Measurements from ENCODE around the gene ARL14EPL.

ARL14EPL gene

DNA sequence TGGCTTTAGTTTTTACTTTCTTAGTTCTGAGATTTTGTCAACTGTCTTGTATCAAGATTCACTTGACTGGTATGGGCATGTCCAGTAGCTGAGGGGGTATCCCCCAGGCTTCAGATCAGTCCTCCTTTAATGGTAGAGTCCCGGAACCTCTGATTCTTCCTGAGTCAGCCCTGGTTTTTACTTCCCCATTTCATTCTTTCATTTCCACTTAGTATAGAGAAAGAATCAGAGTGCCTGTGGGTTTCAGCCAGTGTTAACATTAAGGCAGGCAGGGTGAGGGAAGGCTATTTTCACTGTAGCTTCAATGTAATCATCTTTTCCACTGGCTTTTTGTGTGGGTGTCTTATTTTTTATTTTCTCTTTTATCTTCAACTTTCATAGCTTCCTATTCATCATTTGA, 44.2 kb downstream of the ARL14EPL start:
- TF ChIP-seq GATA2 (IDR thresholded peaks at IDR 0.05; ENCODE audit: low read depth, low read length), result no peak
- no peak for TF ChIP-seq GATA3 (IDR thresholded peaks at IDR 0.05; ENCODE audit: low read depth, low read length)

DNA sequence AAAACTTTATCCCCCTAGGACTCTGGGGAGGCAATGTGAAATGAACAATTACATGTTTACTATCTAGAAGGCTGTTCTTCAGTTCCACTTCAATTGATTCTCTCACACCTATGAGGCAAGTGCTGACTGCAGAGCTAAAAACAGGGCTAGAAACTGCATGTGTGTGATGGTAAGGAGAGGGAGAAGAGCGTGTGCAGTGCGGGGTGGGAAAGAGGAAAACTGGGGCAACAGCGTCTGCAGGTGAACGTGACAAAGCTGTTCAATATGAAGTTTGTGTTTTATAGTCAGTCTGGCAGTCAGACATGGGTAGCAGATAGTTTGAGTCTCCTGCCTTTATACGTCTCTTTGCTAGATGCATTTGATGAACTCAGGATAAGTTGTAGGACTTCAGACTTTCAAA, 45.9 kb downstream of the ARL14EPL start:
- no peak for TF ChIP-seq GATA3 (IDR thresholded peaks at IDR 0.05; ENCODE audit: low read depth, low read length)
- TF ChIP-seq GATA2 (IDR thresholded peaks at IDR 0.05; ENCODE audit: low read depth, low read length), result no peak

DNA sequence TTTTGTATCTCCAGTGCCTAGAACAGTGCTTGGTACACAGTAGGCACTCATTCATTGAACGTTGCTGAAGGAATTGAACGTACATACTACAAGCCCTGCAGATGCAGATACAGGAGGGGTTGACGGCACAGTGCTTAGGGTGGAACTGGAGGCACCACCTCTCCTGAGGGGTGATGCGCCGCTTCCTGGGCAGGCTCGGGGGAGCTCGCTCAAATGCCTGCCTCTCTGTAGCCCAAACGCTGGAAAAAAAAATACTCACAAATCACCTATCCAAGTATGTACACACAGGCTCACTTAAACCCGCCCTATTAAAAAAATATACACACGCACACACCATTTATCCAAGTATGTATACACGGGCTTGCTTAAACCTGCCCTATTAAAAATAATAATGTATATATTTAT, 52.0 kb downstream of the ARL14EPL start:
- TF ChIP-seq GATA3 (IDR thresholded peaks at IDR 0.05; ENCODE audit: low read depth, low read length) (no peak), GATA2 (IDR thresholded peaks at IDR 0.05; ENCODE audit: low read depth, low read length) (no peak)

DNA sequence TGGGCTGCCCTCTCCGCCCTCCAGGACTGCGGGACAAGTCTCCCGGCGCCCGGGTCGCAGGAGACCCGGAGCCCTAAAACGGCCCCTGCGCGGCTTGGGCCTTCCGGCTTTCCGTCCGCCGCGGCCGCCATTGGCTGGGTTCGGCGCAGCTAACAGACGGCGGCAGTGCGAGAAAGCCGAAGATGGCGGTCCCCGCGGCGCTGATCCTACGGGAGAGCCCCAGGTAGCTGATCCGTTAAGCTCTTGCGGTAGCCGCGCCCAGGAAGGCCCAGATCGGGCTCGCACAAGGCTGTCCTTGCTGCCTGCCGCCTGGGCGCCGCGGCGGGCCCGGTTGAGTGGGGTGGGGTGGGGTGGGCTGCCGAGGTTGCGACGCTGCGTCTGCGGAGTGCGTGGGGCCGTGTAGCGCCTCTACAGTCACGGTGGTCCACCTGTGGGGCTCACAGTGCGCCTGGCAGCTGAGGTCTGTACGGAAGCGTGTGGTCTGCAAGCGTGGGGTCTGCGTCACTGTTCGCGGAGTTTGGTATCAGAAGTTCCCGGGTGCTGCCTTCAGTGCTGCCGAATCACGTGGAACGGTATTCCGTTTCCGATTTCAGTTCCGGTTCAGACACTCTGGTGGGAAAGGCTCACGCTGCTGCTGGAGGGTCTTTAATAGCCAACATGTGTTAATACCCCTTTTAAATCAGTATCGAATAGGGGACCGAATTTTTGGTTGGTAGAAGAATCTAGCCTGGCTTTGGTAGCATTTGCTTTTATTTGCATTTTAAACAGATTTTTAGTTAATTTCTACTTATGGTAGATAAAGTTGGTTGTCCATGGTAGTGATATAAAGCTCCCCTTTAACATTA, 52.8 kb downstream of the ARL14EPL start, which contains the start of gene COMMD10:
TSS of gene COMMD10 (plus strand) at position 155 of the 845 bp plus-strand sequence.
- TF ChIP-seq GATA2 (IDR thresholded peaks at IDR 0.05; ENCODE audit: low read depth, low read length), result no peak
- TF ChIP-seq GATA3 (IDR thresholded peaks at IDR 0.05; ENCODE audit: low read depth, low read length), result no peak

DNA sequence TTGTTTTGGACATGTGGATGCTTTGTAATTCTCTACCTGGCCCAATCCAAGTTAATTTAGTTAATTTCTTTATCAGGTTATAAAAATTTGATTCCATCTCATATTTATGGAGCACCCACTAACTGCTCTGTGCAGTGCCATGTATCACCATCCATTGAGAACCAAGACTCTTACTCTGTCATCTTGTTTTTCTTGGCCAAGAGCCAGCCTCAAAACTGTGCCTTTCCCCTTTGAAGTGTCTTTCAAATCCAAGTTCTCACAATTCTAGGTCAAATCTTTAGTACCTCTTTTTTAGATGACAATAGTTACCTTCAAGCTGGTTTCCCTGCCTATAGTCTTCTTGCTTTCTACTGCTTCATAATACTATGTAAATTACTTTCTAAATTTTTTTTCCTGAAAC, 55.8 kb downstream of the ARL14EPL start:
- TF ChIP-seq GATA3 (IDR thresholded peaks at IDR 0.05; ENCODE audit: low read depth, low read length) (no peak), GATA2 (IDR thresholded peaks at IDR 0.05; ENCODE audit: low read depth, low read length) (no peak)

DNA sequence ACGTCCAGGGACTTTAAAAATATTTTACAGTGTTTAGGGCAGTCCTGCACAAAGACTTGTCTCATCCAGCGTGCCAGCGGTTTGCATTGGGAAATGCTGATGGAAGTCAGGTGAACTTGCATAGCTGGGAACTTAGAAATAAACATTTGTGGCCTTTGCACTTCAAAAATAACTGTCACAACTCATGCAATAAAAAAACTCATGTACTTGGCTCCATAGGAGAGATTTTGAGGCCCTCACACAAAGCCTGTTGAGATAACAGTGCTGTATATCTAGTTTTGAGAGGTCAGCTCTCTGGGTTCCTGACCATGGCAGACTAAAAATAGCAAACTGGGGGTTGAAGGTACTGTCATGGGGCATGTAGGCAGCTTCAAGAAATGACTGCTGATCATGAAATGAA, 58.0 kb downstream of the ARL14EPL start:
- TF ChIP-seq GATA2 (IDR thresholded peaks at IDR 0.05; ENCODE audit: low read depth, low read length), result no peak
- no peak for TF ChIP-seq GATA3 (IDR thresholded peaks at IDR 0.05; ENCODE audit: low read depth, low read length)

DNA sequence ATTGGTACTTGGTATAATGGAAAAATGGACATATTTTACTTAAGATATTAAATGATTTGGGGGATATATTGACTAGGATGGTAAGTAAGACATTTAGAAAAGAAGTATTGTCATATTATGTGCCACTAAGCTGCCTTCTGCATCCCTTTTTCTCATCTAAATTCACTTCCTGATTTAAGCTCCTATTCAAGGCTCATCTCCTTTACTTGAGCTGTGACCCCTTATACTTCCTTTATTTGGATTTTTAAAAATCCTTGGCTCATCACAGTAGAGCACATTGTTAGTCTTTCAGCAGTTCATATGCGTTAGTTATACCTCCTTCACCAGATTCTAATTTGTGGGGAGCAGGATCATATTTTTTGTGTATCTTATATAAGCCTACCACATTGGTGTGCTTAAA, 59.1 kb downstream of the ARL14EPL start:
- TF ChIP-seq GATA2 (IDR thresholded peaks at IDR 0.05; ENCODE audit: low read depth, low read length) (no peak), GATA3 (IDR thresholded peaks at IDR 0.05; ENCODE audit: low read depth, low read length) (no peak)

DNA sequence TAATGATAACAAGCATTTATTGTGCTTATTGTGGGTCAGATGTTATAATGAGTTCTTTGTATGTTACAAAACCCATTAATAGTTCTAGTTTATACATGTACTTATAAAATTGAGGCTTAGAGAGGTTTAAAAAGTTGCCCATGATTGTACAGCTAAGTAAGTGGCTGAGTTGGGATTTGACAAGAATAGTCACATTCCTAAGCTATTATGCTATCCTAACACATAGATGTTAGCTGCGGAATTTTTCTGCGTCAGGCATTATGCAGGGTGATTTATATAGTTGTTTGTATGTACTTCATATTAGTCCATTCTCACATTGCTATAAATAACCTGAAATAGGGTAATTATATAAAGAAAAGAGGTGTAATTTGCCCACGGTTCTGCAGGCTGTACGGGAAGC, 65.0 kb downstream of the ARL14EPL start:
- TF ChIP-seq GATA3 (IDR thresholded peaks at IDR 0.05; ENCODE audit: low read depth, low read length), result no peak

DNA sequence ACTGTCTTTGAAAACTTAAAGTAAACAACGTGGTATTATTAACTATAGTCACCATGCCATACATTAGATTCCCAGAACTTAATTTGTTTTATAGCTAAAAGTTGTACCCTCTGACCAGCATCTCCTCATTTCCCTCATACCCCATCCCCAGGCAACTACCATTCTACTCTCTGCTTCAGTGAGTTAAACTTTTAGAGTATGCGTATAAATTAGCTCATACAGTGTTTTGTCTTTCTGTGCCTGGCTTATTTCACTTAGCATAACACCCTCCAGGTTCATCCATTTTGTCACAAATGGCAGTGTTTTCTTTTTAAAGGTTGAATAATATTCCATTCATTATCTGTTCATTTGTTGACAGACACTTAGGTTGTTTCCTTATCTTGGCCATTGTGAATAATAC, 66.7 kb downstream of the ARL14EPL start:
- TF ChIP-seq GATA3 (IDR thresholded peaks at IDR 0.05; ENCODE audit: low read depth, low read length) (no peak), GATA2 (IDR thresholded peaks at IDR 0.05; ENCODE audit: low read depth, low read length) (no peak)

Measured in SH-SY5Y (cell line).